Loucy (cell line): ENCODE data around the gene PILRB.

Experiments used
- EZH2phosphoT487 ChIP-seq: fragments of 200-600 bp; IDR thresholded peaks from 2 replicates; pipeline ENCODE4 v1.6.1; 2018; ENCODE audit warnings: antibody characterized with exemption, mild to moderate bottlenecking, moderate library complexity, borderline replicate concordance
- TF ChIP-seq, protein P1 (sequence below): fragments of 200-600 bp; sonication (generic); conservative IDR thresholded peaks from 2 replicates; pipeline ENCODE4 v1.5.1; 2014; ENCODE audit warnings: mild to moderate bottlenecking, antibody characterized with exemption, low read length

DNA sequence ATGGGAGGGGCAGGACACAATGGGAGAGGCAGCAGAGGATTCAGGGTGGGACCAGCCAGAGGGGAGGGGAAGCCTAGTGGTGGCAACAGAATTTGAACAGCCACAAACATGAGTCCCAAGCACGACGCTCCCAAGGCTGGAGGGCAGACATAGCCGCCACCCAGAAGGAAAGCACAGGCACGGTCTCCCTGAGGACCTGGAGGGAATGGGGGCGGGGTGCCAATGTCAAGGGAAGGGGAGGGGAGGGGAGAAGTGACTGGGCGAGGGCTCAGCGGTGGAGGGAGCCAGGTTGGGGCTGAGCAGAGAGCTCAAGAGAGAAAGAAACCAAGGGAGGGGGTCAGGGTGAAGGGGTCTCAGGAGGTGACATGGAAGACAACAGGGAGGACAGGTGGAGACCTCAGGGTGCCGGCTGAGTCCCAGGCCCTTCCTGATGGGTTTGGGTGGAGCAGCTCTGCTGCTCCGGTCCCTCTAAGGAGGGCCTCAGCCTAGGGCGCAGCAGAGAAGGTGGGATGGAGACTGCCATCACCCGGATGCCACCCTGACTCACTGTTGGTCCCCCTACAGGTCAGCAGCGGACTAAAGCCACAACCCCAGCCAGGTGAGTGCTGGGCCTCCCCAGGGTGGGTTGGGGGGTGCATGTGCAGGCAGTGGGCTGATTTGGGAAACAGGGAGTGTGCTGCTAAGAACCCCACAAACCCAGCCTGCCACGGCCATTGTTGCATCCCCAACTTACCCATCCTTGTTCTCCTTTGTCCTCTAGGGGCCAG lies 39.6 kb downstream of the PILRB start:
- TF ChIP-seq, protein P1, sequence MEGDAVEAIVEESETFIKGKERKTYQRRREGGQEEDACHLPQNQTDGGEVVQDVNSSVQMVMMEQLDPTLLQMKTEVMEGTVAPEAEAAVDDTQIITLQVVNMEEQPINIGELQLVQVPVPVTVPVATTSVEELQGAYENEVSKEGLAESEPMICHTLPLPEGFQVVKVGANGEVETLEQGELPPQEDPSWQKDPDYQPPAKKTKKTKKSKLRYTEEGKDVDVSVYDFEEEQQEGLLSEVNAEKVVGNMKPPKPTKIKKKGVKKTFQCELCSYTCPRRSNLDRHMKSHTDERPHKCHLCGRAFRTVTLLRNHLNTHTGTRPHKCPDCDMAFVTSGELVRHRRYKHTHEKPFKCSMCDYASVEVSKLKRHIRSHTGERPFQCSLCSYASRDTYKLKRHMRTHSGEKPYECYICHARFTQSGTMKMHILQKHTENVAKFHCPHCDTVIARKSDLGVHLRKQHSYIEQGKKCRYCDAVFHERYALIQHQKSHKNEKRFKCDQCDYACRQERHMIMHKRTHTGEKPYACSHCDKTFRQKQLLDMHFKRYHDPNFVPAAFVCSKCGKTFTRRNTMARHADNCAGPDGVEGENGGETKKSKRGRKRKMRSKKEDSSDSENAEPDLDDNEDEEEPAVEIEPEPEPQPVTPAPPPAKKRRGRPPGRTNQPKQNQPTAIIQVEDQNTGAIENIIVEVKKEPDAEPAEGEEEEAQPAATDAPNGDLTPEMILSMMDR: no peak
- TF ChIP-seq EZH2phosphoT487: no peak
